Measurements from ENCODE around the gene PNKD. TPM values are rescaled to one million over a fixed set of nuclear protein-coding genes. Genes with fewer than 3 reads are reported as not detected.

PNKD gene
- total and polyA plus RNA-seq, 2 experiments from 2014 or later, result 28.2 to 83.3 TPM

DNA sequence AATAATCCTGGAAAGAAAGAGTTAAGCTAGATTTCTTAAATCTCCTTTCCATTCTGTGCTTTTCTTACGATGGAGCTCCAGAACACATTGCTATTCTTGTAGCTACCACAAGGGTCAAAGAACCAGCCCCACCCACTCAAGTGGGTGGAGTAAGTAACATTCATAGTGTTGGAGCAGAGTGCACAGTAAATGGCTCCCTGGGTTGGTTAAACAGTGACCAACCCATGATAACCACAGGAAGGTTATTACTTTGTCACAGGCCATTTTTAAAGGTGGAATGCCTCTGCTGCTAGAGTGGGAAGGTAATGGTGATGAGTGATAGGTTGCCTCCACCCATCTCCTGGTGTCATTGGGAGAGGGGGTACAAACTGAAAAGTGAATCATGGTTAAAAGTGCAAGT, 39.4 kb upstream of the PNKD start:
- ATAC-seq (peak; percentile 64), DNase-seq (ENCODE audit: low spot score) (peak; percentile 37)
- Histone ChIP-seq H3K4me1 (ENCODE audit: insufficient read depth) (no peaks in the 10 kb centered on the region), H2AFZ (no peak overlapping the region), H3K79me2 (replicated peaks; ENCODE audit: insufficient read depth) (peaks cover 35% of the 10 kb centered on the region), H3K4me3 (no peak overlapping the region), H3K27me3 (ENCODE audit: insufficient read depth) (no peaks in the 10 kb centered on the region), H3K9me2 (ENCODE audit: insufficient read depth) (no peaks in the 10 kb centered on the region), H3K4me2 (no peak overlapping the region), H3K27ac (ENCODE audit: low read depth) (no peak overlapping the region), H3F3A (replicated peaks; ENCODE audit: low read depth) (no peaks in the 10 kb centered on the region), H4K20me1 (replicated peaks; ENCODE audit: insufficient read depth) (peaks cover 25% of the 10 kb centered on the region), H3K36me3 (ENCODE audit: insufficient read depth) (peaks cover 65% of the 10 kb centered on the region)
- Mint-ChIP-seq H3K4me3 (no peak overlapping the region), H3K4me1 (no peaks in the 10 kb centered on the region), H3K27me3 (ENCODE audit: insufficient read depth, low read depth, poor library complexity) (no peaks in the 10 kb centered on the region), H3K27ac (peak overlapping the region; percentile 77), H3K9me3 (no peaks in the 10 kb centered on the region), H3K36me3 (ENCODE audit: low read depth) (peaks cover 88% of the 10 kb centered on the region)
- TF ChIP-seq NANOG (IDR thresholded peaks at IDR 0.05; ENCODE audit: borderline replicate concordance) (no peak), CTCF (conservative IDR thresholded peaks at IDR 0.05; ENCODE audit: low read depth in 2 of 2) (peak in 1 of 2 experiments; percentile 45; a peak in 3 of 4 replicates)

GRCh38 chr2:218233543-218233942, 36.8 kb upstream of the PNKD start:
- H3K27me3 ChIP-seq (ENCODE audit: insufficient read depth), result no peaks in the 10 kb centered on the region
- no peaks in the 10 kb centered on the region for H3K4me1 ChIP-seq (ENCODE audit: insufficient read depth)
- H3K4me3 ChIP-seq, result no peak overlapping the region
- DNase-seq (ENCODE audit: low spot score), result no peak
- ATAC-seq, result no peak
- H2AFZ ChIP-seq, result no peak overlapping the region
- H3K27ac ChIP-seq (ENCODE audit: low read depth), result no peak overlapping the region
- H3K36me3 ChIP-seq (ENCODE audit: insufficient read depth), result peaks cover 63% of the 10 kb centered on the region
- peaks cover 9% of the 10 kb centered on the region; the same call in 1 of the 2 replicates for H4K20me1 ChIP-seq (replicated peaks; ENCODE audit: insufficient read depth)
- Mint-ChIP-seq H3K4me3 (no peak overlapping the region), H3K4me1 (no peaks in the 10 kb centered on the region), H3K27ac (no peak overlapping the region), H3K36me3 (ENCODE audit: low read depth) (peaks cover 88% of the 10 kb centered on the region), H3K9me3 (no peaks in the 10 kb centered on the region), H3K27me3 (ENCODE audit: insufficient read depth, low read depth, poor library complexity) (no peaks in the 10 kb centered on the region)
- no peaks in the 10 kb centered on the region for H3F3A ChIP-seq (replicated peaks; ENCODE audit: low read depth)
- H3K4me2 ChIP-seq, result no peak overlapping the region
- H3K79me2 ChIP-seq (replicated peaks; ENCODE audit: insufficient read depth), result peaks cover 13% of the 10 kb centered on the region
- H3K9me2 ChIP-seq (ENCODE audit: insufficient read depth), result no peaks in the 10 kb centered on the region
- no peak for TF ChIP-seq REST (IDR thresholded peaks at IDR 0.05; ENCODE audit: unreplicated experiment)
- TF ChIP-seq ZNF462 (CRISPR knock-in tag; IDR thresholded peaks at IDR 0.05), result no peak
- TF ChIP-seq CTCF (conservative IDR thresholded peaks at IDR 0.05; ENCODE audit: low read depth in 2 of 2), result no peak
- no peak for TF ChIP-seq EZH2phosphoT487 (IDR thresholded peaks at IDR 0.05; ENCODE audit: unreplicated experiment)
- no peak for TF ChIP-seq ZNF114 (CRISPR knock-in tag; IDR thresholded peaks at IDR 0.05)
- TF ChIP-seq ZNF331 (CRISPR knock-in tag; IDR thresholded peaks at IDR 0.05; ENCODE audit: low read depth), result no peak
- TF ChIP-seq STAT1 (IDR thresholded peaks at IDR 0.05; ENCODE audit: unreplicated experiment), result no peak
